HepG2 (cell line): ENCODE results near the gene GABBR2. TPM values are rescaled to one million over a fixed set of nuclear protein-coding genes. Genes with fewer than 3 reads are reported as not detected.

Experiments
- ATAC-seq: fragments of 200-7000 bp; cut with Tn5 transposase; 3 replicates; pipeline ENCODE4 v1.9.1; 2020; ENCODE audit warnings: mild to moderate bottlenecking, moderate library complexity
- BruUV-seq: library from RNA; stranded (reverse); fragments of 400-500 nt; replicated peaks from 2 replicates; lab custom pipeline; 2021; lab: Mats Ljungman, UMichigan
- CTCF ChIA-PET: fragments of 300-600 bp; formaldehyde crosslinking; extraction: SDS; loops from one replicate; lab custom pipeline; 2021; ENCODE audit warnings: low total read pairs, inconsistent platforms, low intra/inter-chr PET ratio; lab: Yijun Ruan, JAX
- POLR2A ChIA-PET: fragments of 350-600 bp; sonication (Branson Sonifier 250); formaldehyde crosslinking; loops from one replicate; lab custom pipeline; 2020; ENCODE audit warnings: antibody characterized with exemption, inconsistent platforms; lab: Yijun Ruan, JAX
- DNase-seq: peaks from one replicate; pipeline ENCODE4 v3.0.0-alpha.2; 2015; ENCODE audit warnings: low spot score
- FAIRE-seq: peaks from 3 replicates; lab custom pipeline; 2011; peaks lifted over from hg19 to GRCh38; lab: Jason Lieb, UNC
- H2AFZ ChIP-seq: one replicate; pipeline ENCODE4 v1.6.1; 2011; ENCODE audit warnings: low read length, inconsistent platforms
- H3K27ac ChIP-seq: fragments of 300-600 bp; 3 replicates; pipeline ENCODE4 v1.8.0; 2011; ENCODE audit warnings: mixed run types, mild to moderate bottlenecking, mixed read lengths, low read length, inconsistent platforms; ENCODE audit not compliant: insufficient read depth; ENCODE audit errors: extremely low read length
- H3K27me3 ChIP-seq, 2 experiments: fragments of 200-600 bp in 1 of 2; 2 replicates in 1 of 2; 3 replicates in 1 of 2; pipeline versions ENCODE4 v1.6.0 to v1.8.0; 2011; ENCODE audit warnings: low read length in 2 of 2, mild to moderate bottlenecking in 2 of 2, moderate library complexity in 2 of 2, inconsistent platforms in 1 of 2; ENCODE audit not compliant: insufficient read depth in 2 of 2, control insufficient read depth in 1 of 2
- H3K36me3 ChIP-seq, 2 experiments: fragments of 200-600 bp in 1 of 2; replicated peaks in 1 of 2; 2 replicates in 1 of 2; 3 replicates in 1 of 2; pipeline versions ENCODE4 v1.5.1 to v1.8.0; 2011; ENCODE audit warnings: low read length in 2 of 2, inconsistent platforms in 1 of 2; ENCODE audit not compliant: insufficient read depth in 2 of 2, control insufficient read depth in 1 of 2
- H3K4me1 ChIP-seq: 2 replicates; pipeline ENCODE4 v1.5.1; 2012; ENCODE audit warnings: low read length, inconsistent platforms; ENCODE audit not compliant: insufficient read depth
- H3K4me2 ChIP-seq: 2 replicates; pipeline ENCODE4 v1.6.0; 2011; ENCODE audit warnings: low read depth, low read length, inconsistent platforms
- H3K4me3 ChIP-seq, 3 experiments: fragments of 200-600 bp in 1 of 3; sonication (generic), shearing (Covaris generic) in 1 of 3; replicated peaks in 1 of 3; 2 replicates each; pipeline ENCODE4 v1.5.1; 2011 to 2016; ENCODE audit warnings: low read length in 3 of 3, inconsistent platforms in 2 of 3, low read depth in 2 of 3, mild to moderate bottlenecking in 2 of 3, control low read depth in 1 of 3, mixed read lengths in 1 of 3; ENCODE audit not compliant: insufficient read depth in 1 of 3
- H3K79me2 ChIP-seq: one replicate; pipeline ENCODE4 v1.6.1; 2011; ENCODE audit warnings: low read length, inconsistent platforms; ENCODE audit not compliant: insufficient read depth
- H3K9ac ChIP-seq: 2 replicates; pipeline ENCODE4 v1.6.0; 2011; ENCODE audit warnings: mild to moderate bottlenecking, low read depth, low read length, inconsistent platforms; ENCODE audit not compliant: insufficient read depth
- H3K9me3 ChIP-seq: 2 replicates; pipeline ENCODE4 v1.5.1; 2012; ENCODE audit warnings: mild to moderate bottlenecking, low read length
- H4K20me1 ChIP-seq: 2 replicates; pipeline ENCODE4 v1.6.0; 2011; ENCODE audit warnings: inconsistent platforms, mild to moderate bottlenecking, low read length, moderate library complexity; ENCODE audit not compliant: insufficient read depth
- SNAI1 ChIP-seq: sonication (generic); formaldehyde crosslinking; IDR thresholded peaks from 2 replicates; pipeline ENCODE4 v1.5.0; 2020; ENCODE audit warnings: mild to moderate bottlenecking, missing genetic modification reagents, borderline replicate concordance
- U2AF2 ChIP-seq: fragments of 200-400 bp; formaldehyde crosslinking; IDR thresholded peaks from 2 replicates; pipeline ENCODE4 v1.6.1; 2017; ENCODE audit warnings: low read depth, mild to moderate bottlenecking, low read length
- ZNF276 ChIP-seq: sonication (generic); formaldehyde crosslinking; IDR thresholded peaks from 2 replicates; pipeline ENCODE4 v1.4.0; 2020; ENCODE audit warnings: mild to moderate bottlenecking, low read depth, missing genetic modification reagents
- ZNF30 ChIP-seq: sonication (generic); formaldehyde crosslinking; IDR thresholded peaks from 2 replicates; pipeline ENCODE4 v1.5.0; 2020; ENCODE audit warnings: mild to moderate bottlenecking, missing genetic modification reagents
- ZNF569 ChIP-seq: sonication (generic); formaldehyde crosslinking; IDR thresholded peaks from 2 replicates; pipeline ENCODE4 v1.5.0; 2020; ENCODE audit warnings: mild to moderate bottlenecking, missing genetic modification reagents, moderate library complexity, borderline replicate concordance
- WGBS: methylation state at CpG from one replicate; pipeline ENCODE4 v1.1.6; 2017; ENCODE audit warnings: low lambda C conversion rate; 5-methylcytosine and 5-hydroxymethylcytosine counted together
- in situ Hi-C: cut with HindIII; loops from 2 replicates; pipeline ENCODE4 v1.10.0; 2017; ENCODE audit warnings: low pct_unique_long_range_greater_than_20kb; ENCODE audit not compliant: extremely low pct_ligation_motif_present
- intact Hi-C: fragments of 100-400 bp; cut with micrococcal nuclease; formaldehyde crosslinking; loops from one replicate; pipeline ENCODE4 v1.10.0; 2022; ENCODE audit not compliant: unreplicated experiment
- polyA plus RNA-seq, 8 experiments: library from polyadenylated mRNA; depleted of rRNA in 3 of 8; stranded (reverse) in 7 of 8; unstranded in 1 of 8; fragments of >200 nt; fragmentation: Illumina TruSeq in 4 of 8; extraction: Trizol in 4 of 8; gene quantifications; 2 replicates each; pipeline versions ENCODE4 v1.2.1 to v1.2.3, GENCODE V29; 2011 to 2016; ENCODE audit warnings: low read depth in 4 of 8, missing spikeins in 1 of 8, mixed read lengths in 1 of 8; ENCODE audit not compliant: insufficient read depth in 1 of 8
- total RNA-seq, 5 experiments: library from RNA; depleted of rRNA; stranded (reverse); fragments of >200 nt; fragmentation: Illumina TruSeq; extraction: Trizol; gene quantifications; 2 replicates each; pipeline ENCODE4 v1.2.3, GENCODE V29; 2016; ENCODE audit warnings: low read depth in 1 of 5
- TF ChIP-seq, protein P1 (sequence below): sonication (generic); formaldehyde crosslinking; IDR thresholded peaks from 2 replicates; pipeline ENCODE4 v1.9.0; 2021; ENCODE audit warnings: missing genetic modification reagents, borderline replicate concordance

GABBR2 gene
- total and polyA plus RNA-seq, 2 of the 13 experiments (the other 11 are each of a cell fraction or from before 2014, with no cell fraction given) = 0.02 TPM; not detected in 1

- H2AFZ ChIP-seq = no peak overlapping the region
- peaks cover 0 to 1% of the 10 kb centered on the region in 2 experiments; a peak in 1 of 5 replicates for H3K27me3 ChIP-seq
- H4K20me1 ChIP-seq = no peaks in the 10 kb centered on the region
- 29% methylated on average over 6 of the region's 6 CpGs for WGBS
- no peak for DNase-seq
- no peak overlapping the region for H3K4me2 ChIP-seq
- FAIRE-seq = no peak
- TF ChIP-seq U2AF2 (no peak), ZNF569 (CRISPR knock-in tag) (no peak), ZNF276 (CRISPR knock-in tag) (no peak), ZNF30 (CRISPR knock-in tag) (no peak), SNAI1 (CRISPR knock-in tag) (no peak)
- TF ChIP-seq, protein P1, sequence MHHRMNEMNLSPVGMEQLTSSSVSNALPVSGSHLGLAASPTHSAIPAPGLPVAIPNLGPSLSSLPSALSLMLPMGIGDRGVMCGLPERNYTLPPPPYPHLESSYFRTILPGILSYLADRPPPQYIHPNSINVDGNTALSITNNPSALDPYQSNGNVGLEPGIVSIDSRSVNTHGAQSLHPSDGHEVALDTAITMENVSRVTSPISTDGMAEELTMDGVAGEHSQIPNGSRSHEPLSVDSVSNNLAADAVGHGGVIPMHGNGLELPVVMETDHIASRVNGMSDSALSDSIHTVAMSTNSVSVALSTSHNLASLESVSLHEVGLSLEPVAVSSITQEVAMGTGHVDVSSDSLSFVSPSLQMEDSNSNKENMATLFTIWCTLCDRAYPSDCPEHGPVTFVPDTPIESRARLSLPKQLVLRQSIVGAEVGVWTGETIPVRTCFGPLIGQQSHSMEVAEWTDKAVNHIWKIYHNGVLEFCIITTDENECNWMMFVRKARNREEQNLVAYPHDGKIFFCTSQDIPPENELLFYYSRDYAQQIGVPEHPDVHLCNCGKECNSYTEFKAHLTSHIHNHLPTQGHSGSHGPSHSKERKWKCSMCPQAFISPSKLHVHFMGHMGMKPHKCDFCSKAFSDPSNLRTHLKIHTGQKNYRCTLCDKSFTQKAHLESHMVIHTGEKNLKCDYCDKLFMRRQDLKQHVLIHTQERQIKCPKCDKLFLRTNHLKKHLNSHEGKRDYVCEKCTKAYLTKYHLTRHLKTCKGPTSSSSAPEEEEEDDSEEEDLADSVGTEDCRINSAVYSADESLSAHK = no peak
- no TSS peak for BruUV-seq
- no peak overlapping the region for H3K27ac ChIP-seq
- intact Hi-C loops (no loop called here), in situ Hi-C loops (no loop called here)
- H3K4me1 ChIP-seq = no peaks in the 10 kb centered on the region
- ChIA-PET POLR2A (no interaction called here), CTCF (no interaction called here)
- no peak for ATAC-seq
- H3K79me2 ChIP-seq = no peaks in the 10 kb centered on the region
- H3K4me3 ChIP-seq = no peak overlapping the region
- H3K9me3 ChIP-seq = no peaks in the 10 kb centered on the region
- no peaks in the 10 kb centered on the region for H3K36me3 ChIP-seq
- H3K9ac ChIP-seq = no peak overlapping the region
These were observed 377.9 kb downstream of the GABBR2 start for GRCh38 chr9:98330831-98331230.
